GDM1 (cell line): ENCODE measurements around the gene POLR2M.

ENCODE experiments used
- DNase-seq: peaks from one replicate; lab custom pipeline; 2025; lab: John Stamatoyannopoulos, UW

Gene POLR2M

DNA sequence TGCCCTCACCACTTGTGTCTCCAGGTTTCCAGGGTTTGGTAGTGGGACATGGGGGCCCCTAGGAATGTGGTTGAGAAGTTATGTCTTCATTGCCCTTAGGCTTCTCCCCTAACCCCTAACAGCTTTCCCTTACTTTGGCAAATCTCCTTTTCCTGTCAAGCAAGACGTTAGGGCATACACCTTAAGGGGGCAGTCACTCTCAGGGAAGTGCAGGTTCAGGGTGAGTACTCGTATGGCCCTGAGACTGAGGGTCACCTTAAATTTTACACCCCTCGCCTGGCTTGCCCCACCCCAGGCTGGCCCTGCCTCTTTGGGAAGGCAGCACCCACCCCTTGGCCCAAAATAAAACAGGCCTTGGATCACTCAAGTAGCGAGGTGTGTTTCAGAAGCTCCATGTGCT, 33.5 kb downstream of the POLR2M start:
- no peak for DNase-seq

GRCh38 chr15:57741089-57741488, 34.6 kb downstream of the POLR2M start:
- no peak for DNase-seq

DNA sequence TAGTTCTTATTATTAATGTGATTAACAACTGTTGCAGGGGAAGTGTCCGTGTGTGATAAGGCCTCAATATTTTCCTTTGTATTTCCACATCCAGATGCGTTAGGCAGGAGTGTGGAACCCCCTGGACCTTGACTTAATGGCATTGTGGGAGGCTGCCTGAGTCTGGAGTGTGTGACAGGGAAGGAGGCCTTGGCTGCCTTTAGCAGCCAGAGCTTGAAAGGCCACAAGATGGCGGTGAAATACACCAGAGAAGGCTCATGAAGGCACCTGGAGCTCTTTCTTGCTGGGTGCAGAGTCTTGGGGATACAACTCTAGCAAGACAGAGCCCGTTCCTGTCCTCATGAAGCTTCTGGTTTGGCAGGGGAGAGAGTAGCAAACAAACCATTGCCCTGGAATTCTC, 36.9 kb downstream of the POLR2M start:
- no peak for DNase-seq

DNA sequence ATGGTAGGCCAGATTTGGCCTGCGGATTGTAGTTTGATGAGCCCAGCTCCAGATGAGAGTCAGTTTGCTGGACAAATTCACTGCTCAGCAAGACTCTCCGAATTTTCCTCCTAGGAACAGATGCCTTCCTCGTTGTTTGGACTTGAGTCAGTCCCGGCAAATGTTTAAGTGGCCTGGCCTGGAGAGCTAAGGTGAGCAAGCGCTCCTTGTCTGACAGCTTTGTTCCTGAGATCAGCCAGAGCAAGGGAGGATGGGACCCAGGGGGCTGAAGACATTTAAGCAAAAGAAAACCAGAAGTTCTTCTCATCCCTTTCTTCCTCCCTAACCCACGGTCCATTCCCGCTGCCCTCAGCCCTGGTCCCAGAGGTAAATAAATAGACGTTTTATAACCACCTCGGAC, 40.3 kb downstream of the POLR2M start:
- no peak for DNase-seq

GRCh38 chr15:57747206-57747896, 40.8 kb downstream of the POLR2M start:
- DNase-seq, result no peak

- no peak for DNase-seq
Measured at GRCh38 chr15:57751177-57751800, 44.8 kb downstream of the POLR2M start.

DNA sequence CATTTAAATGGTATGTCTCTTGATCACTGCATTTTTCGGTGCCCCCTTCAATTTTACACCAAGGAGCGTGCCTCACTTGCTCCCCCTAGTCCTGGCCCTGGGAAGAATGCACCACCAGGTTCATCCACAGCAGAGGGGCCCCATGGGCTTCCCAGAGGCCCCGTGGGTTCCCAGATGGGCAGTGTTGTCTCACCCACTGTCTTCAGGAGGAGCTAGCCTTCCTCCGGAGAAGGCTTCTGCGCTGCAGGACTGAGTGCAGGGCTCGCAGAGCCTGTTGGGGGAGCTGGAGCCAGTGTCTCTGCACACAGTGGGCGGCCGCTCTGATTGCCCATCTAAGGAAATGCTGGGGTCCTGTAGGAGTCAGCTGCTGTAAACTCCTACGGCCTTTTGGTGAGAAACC, 45.9 kb downstream of the POLR2M start:
- DNase-seq, result no peak

- DNase-seq, result no peak
Measured at GRCh38 chr15:57752840-57753239, 46.3 kb downstream of the POLR2M start.

DNA sequence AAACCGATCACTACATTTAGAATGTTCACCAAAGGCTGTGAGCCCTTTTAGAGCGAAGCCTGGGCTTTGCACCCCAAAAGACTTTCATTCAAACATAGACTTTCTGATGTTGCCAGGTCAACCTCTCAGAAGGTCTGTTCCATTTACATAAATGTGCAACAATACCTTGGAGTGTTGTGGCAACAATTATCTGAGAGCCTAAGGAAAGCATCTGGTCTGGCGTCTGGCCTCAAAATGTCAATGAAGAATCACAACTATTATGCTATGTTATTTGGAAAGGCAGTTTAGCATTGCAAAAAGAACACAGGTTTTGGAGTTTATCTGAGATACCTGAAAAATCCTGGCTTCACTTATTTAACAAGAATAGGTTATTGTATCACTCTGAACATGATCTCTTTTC, 50.0 kb downstream of the POLR2M start:
- no peak for DNase-seq

DNA sequence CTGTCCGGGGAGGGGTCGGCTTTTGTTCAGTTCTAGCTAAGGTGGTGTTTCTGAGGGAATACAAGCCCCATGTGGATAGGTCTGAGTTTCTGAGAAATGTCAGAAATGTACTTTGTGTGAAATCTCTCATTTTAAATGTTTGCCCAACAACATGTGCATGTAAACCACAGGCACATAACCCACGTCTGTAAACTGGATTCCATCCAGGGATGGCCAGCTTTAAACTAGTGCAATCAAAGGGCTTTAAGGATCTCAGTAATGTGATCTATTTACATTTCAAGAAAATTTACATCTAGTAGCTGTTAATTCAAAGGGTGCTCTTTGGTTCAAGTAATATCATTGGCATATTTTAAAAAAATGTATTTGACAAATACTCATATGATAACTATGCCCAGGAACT, 52.0 kb downstream of the POLR2M start:
- no peak for DNase-seq

GRCh38 chr15:57761562-57761961, 55.0 kb downstream of the POLR2M start:
- DNase-seq, result no peak

- DNase-seq, result no peak
Measured at GRCh38 chr15:57762302-57762701, 55.8 kb downstream of the POLR2M start.

DNA sequence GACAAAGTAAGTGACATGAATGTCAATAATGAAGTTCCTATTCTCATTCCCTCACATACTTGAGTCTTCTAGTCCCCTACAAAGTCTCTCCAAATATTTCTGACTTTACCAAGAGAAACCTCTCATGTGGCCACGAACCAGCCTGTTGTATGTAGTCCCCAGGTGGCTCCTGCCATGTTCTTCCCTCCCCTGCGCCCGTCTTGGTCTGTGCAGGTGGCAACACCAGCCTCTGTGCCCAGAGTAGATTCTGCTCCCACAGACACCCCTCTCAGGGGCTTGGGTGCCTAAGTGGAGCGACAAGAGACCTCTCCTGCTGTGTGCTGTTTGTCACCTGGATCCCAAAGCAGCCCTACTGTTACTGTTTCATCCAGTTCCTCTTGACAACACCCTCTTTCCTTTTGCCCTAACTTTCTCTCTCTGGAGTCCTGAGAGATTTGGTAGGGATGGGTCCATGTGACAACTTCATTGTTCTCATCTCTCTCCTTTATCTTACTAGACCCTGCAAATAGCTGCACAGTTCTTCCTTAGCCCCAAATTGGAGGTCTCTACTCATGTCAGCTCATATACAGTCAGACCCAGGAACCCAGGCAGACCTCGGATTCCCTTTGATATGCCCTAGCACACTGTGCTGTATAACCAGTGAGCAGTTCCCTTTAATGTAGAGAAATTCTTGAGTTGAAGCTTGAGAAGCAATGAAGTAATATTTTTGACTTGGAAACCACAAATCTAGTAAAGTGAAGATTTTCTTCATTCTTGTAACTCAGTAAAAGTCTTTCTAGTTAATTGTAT, 56.9 kb downstream of the POLR2M start:
- DNase-seq, result no peak
